Hindlimb muscle (tissue), 1 donor: ENCODE data around the gene TTC34. TPM values are rescaled to one million over a fixed set of nuclear protein-coding genes. Genes with fewer than 3 reads are reported as not detected.
"Not testable (repeated sequence)": the region's sequence is repeated elsewhere in the genome, so short reads cannot be mapped to it uniquely, and the experiment has no call there.

ENCODE experiments used
- DNase-seq: peaks from one replicate; pipeline ENCODE4 v3.0.0-alpha.2; 2013
- polyA plus RNA-seq: library from polyadenylated mRNA; unstranded; fragments of 120-200 nt; gene quantifications from one replicate; pipeline ENCODE4 v1.2.1, GENCODE V29; 2013; ENCODE audit not compliant: insufficient read length

Gene TTC34
- polyA plus RNA-seq, 1 donor = 0.31 TPM

DNA sequence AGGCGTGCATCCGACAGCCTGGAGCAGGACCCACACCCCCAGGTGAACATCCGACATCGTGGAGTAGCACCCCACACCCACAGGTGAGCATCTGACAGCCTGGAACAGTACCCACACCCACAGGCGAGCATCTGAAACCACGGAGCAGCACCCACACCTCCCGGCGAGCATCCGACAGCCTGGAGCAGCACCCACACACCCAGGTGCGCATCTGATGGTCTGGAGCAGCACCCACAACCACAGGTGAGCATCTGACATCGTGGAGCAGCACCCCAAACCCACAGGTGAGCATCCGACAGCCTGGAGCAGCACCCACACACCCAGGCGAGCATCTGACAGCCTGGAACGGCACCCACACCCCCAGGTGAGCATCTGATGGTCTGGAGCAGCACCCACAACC, 46.1 kb downstream of the TTC34 start:
- not testable (repeated sequence) for DNase-seq

DNA sequence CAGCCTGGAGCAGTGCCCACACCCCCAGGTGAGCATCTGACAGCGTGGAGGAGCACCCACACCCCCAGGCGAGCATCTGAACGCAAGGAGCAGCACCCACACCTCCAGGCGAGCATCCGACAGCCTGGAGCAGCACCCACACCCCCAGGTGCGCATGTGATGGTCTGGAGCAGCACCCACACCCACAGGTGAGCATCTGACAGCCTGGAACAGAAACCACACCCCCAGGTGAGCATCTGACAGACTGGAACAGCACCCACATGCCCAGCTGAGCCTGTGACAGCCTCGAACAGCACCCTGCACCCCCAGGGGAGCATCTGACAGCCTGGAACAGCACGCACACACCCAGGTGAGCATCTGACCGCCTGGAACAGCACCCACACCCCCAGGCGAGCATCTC, 46.9 kb downstream of the TTC34 start:
- DNase-seq = not testable (repeated sequence)

DNA sequence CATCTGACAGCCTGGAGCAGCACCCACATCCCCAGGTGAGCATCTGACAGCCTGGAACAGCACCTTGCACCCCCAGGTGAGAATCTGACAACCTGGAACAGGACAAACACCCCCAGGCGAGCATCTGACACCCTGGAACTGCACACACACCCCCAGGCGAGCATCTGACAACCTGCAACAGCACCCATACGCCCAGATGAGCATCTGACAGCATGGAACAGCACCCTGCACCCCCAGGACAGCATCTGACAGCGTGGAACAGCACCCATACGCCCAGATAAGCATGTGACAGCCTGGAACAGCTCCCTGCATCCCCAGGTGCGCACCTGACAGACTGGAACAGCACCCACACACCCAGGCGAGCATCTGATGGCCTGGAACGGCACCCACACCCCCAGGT, 49.0 kb downstream of the TTC34 start:
- not testable (repeated sequence) for DNase-seq

DNA sequence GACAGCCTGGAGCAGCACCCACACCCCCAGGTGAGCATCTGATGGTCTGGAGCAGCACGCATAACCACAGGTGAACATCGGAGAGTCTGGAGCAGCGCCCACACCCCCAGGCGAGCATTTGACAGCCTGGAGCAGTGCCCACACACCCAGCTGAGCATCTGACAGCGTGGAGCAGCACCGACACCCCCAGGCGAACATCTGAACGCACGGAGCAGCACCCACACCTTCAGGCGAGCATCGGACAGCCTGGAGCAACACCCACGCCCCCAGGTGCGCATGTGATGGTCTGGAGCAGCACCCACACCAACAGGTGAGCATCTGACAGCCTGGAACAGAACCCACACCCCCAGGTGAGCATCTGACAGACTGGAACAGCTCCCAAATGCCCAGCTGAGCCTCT, 49.6 kb downstream of the TTC34 start:
- DNase-seq = not testable (repeated sequence)

DNA sequence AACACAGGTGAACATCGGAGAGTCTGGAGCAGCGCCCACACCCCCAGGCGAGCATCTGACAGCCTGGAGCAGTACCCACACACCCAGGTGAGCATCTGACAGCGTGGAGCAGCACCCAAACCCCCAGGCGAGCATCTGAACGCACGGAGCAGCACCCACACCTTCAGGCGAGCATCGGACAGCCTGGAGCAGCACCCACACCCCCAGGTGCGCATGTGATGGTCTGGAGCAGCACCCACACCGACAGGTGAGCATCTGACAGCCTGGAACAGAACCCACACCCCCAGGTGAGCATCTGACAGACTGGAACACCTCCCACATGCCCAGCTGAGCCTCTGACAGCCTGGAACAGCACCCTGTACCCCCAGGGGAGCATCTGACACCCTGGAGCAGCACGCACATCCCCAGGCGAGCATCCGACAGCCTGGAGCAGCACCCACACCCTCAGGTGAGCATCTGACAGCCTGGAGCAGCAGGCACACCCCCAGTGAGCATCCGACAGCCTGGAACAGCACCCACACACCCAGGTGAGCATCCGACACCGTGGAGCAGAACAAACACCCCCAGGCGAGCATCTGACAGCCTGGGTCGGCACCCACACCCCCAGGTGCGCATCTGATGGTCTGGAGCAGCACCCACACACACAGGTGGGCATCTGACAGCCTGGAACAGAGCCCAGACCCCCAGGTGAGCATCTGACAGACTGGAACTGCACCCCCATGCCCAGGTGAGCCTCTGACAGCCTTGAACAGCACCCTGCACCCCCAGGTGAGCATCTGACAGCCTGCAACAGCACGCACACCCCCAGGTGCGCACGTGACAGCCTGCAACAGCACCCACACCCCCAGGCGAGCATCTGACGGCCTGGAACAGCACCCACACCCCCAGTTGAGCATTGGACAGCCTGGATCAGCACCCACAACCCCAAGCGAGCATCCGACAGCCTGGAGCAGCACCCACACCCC, 50.4 kb downstream of the TTC34 start:
- not testable (repeated sequence) for DNase-seq

DNA sequence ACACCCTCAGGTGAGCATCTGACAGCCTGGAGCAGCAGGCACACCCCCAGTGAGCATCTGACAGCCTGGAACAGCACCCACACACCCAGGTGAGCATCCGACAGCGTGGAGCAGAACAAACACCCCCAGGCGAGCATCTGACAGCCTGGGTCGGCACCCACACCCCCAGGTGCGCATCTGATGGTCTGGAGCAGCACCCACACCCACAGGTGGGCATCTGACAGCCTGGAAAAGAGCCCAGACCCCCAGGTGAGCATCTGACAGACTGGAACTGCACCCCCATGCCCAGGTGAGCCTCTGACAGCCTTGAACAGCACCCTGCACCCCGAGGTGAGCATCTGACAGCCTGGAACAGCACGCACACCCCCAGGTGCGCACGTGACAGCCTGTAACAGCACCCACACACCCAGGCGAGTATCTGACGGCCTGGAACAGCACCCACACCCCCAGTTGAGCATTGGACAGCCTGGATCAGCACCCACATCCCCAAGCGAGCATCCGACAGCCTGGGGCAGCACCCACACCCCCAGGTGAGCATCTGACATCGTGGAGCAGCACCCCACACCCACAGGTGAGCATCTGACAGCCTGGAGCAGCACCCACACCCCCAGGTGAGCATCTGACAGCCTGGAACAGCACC, 51.3 kb downstream of the TTC34 start:
- not testable (repeated sequence) for DNase-seq

DNA sequence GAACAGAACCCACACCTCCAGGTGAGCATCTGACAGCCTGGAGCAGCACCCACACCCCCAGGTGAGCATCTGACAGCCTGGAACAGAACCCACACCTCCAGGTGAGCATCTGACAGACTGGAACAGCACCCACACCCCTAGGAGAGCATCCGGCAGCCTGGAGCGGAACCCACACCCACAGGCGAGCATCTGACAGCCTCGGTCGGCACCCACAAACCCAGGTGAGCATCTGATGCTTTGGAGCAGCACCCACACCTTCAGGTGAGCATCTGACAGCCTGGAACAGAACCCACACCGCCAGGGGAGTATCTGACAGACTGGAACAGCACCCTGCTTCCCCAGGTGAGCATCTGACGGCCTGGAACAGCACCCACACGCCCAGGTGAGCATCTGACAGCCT, 52.9 kb downstream of the TTC34 start:
- DNase-seq = not testable (repeated sequence)

DNA sequence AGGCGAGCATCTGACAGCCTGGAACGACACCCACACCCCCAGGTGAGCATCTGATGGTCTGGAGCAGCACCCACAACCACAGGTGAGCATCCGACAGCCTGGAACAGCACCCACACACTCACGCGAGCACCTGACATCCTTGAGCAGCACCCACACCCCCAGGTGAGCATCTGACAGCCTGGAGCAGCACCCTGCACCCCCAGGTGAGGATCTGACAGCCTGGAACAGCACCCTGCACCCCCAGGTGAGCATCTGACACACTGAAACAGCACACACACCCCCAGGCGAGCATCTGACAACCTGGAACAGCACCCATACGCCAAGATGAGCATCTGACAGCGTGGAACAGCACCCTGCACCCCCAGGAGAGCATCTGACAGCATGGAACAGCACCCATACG, 106.7 kb downstream of the TTC34 start:
- DNase-seq = not testable (repeated sequence)

DNA sequence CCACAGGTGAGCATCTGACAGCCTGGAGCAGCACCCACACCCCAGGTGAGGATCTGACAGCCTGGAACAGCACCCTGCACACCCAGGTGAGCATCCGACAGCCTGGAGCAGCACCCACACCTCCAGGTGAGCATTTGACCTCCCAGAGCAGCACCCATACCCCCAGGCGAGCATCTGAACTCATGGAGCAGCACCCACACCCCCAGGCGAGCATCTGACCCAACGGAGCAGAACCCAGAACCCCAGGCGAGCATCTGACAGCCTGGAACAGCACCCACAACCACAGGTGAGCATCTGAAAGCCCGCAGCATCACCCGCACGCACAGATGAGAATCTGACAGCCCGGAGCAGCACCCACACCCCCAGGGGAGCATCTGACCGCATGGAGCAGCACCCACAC, 111.3 kb downstream of the TTC34 start:
- DNase-seq = not testable (repeated sequence)

DNA sequence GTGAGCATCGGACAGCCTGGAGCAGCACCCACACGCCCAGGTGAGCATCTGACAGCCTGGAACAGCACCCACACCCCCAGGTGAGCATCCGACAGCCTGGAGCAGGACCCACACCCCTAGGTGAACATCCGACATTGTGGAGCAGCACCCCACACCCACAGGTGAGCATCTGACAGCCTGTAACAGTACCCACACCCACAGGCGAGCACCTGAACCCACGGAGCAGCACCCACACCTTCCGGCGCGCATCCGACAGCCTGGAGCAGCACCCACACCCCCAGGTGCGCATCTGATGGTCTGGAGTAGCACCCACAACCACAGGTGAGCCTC, 113.2 kb downstream of the TTC34 start:
- not testable (repeated sequence) for DNase-seq

DNA sequence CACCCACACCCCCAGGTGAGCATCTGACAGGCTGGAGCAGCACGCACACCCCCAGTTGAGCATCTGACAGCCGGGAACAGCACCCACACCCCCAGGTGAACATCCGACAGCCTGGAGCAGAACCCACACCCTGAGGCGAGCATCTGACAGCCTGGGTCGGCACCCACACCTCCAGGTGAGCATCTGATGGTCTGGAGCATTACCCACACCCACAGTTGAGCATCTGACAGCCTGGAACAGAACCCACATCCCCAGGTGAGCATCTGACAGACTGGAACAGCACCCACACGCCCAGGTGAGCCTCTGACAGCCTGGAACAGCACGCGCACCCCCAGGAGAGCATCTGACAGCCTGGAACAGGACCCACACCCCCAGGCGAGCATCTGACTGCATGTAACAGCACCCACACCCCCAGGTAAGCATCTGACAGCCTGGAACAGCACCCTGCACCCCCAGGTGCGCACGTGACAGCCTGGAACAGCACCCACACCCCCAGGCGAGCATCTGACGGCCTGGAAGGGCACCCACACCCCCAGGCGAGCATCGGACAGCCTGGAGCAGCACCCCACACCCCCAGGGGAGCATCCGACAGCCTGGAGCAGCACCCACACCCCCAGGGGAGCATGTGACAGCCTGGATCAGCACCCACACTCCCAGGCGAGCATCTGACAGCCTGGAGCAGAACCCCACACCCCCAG, 113.7 kb downstream of the TTC34 start:
- DNase-seq = not testable (repeated sequence)

DNA sequence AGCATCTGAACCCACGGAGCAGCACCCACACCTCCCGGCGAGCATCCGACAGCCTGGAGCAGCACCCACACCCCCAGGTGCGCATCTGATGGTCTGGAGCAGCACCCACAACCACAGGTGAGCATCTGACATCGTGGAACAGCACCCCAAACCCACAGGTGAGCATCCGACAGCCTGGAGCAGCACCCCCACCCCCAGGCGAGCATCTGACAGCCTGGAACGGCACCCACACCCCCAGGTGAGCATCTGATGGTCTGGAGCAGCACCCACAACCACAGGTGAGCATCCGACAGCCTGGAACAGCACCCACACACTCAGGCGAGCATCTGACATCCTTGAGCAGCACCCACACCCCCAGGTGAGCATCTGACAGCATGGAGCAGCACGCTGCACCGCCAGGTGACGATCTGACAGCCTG, 114.3 kb downstream of the TTC34 start:
- not testable (repeated sequence) for DNase-seq

DNA sequence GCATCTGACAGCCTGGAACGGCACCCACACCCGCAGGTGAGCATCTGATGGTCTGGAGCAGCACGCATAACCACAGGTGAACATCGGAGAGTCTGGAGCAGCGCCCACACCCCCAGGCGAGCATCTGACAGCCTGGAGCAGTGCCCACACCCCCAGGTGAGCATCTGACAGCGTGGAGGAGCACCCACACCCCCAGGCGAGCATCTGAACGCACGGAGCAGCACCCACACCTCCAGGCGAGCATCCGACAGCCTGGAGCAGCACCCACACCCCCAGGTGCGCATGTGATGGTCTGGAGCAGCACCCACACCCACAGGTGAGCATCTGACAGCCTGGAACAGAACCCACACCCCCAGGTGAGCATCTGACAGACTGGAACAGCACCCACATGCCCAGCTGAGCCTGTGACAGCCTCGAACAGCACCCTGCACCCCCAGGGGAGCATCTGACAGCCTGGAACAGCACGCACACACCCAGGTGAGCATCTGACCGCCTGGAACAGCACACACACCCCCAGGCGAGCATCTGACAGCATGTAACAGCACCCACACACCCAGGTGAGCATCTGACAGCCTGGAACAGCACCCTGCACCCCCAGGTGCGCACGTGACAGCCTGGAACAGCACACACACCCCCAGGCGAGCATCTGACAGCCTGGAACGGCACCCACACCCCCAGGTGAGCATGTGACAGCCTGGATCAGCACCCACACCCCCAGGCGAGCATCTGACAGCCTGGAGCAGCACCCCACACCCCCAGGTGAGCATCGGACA, 115.2 kb downstream of the TTC34 start:
- DNase-seq = not testable (repeated sequence)

DNA sequence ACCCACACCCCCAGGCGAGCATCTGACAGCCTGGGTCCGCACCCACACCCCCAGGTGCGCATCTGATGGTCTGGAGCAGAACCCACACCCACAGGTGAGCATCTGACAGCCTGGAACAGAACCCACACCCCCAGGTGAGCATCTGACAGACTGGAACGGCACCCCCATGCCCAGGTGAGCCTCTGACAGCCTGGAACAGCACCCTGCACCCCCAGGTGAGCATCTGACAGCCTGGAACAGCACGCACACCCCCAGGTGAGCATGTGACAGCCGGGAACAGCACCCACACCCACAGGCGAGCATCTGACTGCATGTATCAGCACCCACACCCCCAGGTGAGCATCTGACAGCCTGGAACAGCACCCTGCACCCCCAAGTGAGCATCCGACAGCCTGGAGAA, 115.8 kb downstream of the TTC34 start:
- not testable (repeated sequence) for DNase-seq

DNA sequence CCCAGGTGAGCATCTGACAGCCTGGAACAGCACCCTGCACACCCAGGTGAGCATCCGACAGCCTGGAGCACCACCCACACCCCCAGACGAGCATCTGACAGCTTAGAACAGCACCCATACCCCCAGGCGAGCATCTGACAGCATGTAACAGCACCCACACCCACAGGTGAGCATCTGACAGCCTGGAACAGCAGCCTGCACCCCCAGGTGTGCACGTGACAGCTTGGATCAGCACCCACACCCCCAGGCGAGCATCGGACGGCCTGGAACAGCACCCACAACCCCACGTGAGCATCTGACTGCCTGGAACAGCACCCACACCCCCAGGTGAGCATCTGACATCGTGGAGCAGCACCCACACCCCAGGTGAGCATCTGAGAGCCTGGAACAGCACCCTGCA, 116.6 kb downstream of the TTC34 start:
- DNase-seq = not testable (repeated sequence)

DNA sequence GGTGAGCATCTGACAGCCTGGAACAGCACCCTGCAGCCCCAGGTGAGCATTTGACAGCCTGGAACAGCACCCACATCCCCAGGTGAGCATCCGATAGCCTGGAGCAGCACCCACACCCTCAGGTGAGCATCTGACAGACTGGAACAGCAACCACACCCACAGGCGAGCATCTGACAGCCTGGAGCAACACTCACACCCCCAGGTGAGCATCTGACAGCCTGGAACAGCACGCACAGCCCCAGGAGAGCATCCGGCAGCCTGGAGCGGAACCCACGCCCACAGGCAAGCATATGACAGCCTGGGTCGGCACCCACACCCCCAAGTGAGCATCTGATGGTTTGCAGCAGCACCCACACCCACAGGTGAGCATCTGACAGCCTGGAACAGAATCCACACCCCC, 117.5 kb downstream of the TTC34 start:
- DNase-seq = not testable (repeated sequence)

DNA sequence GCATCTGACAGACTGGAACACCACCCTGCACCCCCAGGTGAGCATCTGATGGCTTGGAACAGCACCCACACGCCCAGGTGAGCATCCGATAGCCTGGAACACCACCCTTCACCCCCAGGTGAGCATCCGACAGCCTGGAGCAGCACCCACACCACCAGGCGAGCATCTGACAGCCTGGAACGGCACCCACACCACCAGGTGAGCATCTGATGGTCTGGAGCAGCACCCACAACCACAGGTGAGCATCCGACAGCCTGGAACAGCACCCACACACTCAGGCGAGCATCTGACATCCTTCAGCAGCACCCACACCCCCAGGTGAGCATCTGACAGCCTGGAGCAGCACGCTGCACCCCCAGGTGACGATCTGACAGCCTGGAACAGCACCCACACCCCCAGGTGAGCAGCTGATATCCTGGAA, 118.2 kb downstream of the TTC34 start:
- DNase-seq = not testable (repeated sequence)

DNA sequence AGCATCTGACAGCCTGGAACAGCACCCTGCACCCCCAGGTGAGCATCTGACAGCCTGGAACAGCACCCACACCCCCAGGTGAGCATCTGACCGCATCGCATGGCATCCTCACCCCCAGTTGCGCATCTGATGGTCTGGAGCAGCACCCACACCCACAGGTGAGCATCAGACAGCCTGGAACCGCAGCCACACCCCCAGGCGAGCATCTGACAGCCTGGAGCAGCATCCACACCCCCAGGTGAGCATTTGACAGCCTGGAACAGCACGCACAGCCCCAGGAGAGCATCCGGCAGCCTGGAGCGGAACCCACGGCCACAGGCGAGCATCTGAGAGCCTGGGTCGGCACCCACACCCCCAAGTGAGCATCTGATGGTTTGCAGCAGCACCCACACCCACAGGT, 118.6 kb downstream of the TTC34 start:
- not testable (repeated sequence) for DNase-seq

DNA sequence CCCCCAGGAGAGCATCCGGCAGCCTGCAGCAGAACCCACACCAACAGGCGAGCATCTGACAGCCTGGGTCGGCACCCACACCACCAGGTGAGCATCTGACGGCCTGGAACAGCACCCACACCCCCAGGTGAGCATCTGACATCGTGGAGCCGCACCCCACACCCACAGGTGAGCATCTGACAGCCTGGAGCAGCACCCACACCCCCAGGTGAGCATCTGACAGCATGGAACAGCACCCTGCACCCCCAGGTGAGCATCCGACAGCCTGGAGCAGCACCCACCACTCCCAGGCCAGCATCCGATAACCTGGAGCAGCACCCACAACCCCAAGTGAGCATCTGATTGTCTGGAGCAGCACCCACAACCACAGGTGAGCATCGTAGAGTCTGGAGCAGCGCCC, 124.8 kb downstream of the TTC34 start:
- DNase-seq = not testable (repeated sequence)

DNA sequence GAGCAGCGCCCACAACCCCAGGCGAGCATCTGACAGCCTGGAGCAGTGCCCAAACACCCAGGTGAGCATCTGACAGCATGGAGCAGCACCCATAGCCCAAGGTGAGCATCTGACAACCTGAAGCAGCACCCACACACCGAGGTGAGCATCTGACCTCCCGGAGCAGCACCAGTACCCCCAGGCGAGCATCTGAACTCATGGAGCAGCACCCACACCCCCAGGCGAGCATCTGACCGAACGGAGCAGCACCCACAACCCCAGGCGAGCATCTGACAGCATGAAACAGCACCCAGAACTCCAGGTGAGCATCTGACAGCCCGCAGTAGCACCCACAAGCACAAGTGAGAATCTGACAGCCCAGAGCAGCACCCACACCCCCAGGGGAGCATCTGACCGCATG, 129.8 kb downstream of the TTC34 start:
- DNase-seq = not testable (repeated sequence)

DNA sequence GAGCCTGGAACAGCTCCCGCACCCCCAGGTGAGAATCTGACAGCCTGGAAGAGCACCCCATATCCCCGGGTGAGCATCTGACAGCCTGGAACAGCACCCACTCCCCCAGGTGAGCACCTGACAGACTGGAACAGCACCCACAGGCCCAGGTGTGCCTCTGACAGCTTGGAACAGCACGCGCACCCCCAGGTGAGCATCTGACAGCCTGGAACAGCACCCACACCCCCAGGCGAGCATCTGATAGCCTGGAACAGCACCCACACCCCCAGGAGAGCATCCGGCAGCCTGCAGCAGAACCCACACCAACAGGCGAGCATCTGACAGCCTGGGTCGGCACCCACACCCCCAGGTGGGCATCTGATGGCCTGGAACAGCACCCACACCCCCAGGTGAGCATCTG, 141.7 kb downstream of the TTC34 start:
- DNase-seq = not testable (repeated sequence)

DNA sequence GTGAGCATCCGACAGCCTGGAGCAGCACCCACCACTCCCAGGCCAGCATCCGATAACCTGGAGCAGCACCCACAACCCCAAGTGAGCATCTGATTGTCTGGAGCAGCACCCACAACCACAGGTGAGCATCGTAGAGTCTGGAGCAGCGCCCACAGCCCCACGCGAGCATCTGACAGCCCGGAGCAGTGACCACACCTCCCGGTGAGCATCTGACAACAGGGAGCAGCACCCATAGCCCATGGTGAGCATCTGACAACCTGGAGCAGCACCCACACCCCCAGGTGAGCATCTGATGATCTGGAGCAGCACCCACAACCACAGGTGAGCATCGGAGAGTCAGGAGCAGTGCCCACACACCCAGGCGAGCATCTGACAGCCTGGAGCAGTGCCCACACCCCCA, 143.6 kb downstream of the TTC34 start:
- DNase-seq = not testable (repeated sequence)
